Thyroid gland (tissue), 4 donors: ENCODE data around the gene PTPRE. TPM values are rescaled to one million over a fixed set of nuclear protein-coding genes. Genes with fewer than 3 reads are reported as not detected.

Experiments
- DNase-seq, 2 donors: peaks; one replicate each; pipeline ENCODE4 v3.0.0-alpha.2; 2019
- H3K27ac ChIP-seq, 3 donors: fragments of 200-600 bp; sonication (generic); 1 replicate in 2 of 3; 2 replicates in 1 of 3; pipeline ENCODE4 v1.5.1; 2016 to 2019; ENCODE audit warnings: mild to moderate bottlenecking in 1 of 3, moderate library complexity in 1 of 3
- H3K27me3 ChIP-seq: fragments of 200-600 bp; sonication (generic); one replicate; pipeline ENCODE4 v1.5.1; 2019
- H3K36me3 ChIP-seq, 2 donors: fragments of 200-600 bp; sonication (generic); one replicate each; pipeline ENCODE4 v1.5.1; 2016 to 2019
- H3K4me1 ChIP-seq, 2 donors: fragments of 200-600 bp; sonication (generic); one replicate each; pipeline ENCODE4 v1.5.1; 2017 to 2019
- H3K4me3 ChIP-seq, 3 donors: fragments of 200-600 bp; sonication (generic); replicated peaks in 1 of 3; 1 replicate in 2 of 3; 2 replicates in 1 of 3; pipeline ENCODE4 v1.5.1; 2016; ENCODE audit warnings: mild to moderate bottlenecking in 1 of 3
- H3K9me3 ChIP-seq: fragments of 200-600 bp; sonication (generic); one replicate; pipeline ENCODE4 v1.5.1; 2017
- CTCF ChIP-seq, 6 experiments: fragments of 200-600 bp in 3 of 6; fragments of 450-650 bp in 3 of 6; sonication (generic) in 3 of 6; IDR thresholded peaks; one replicate each; pipeline ENCODE4 v1.5.1; 2016 to 2019; ENCODE audit warnings: antibody characterized with exemption in 6 of 6, mild to moderate bottlenecking in 2 of 6, inconsistent platforms in 1 of 6, moderate library complexity in 1 of 6
- POLR2A ChIP-seq, 2 donors: fragments of 450-650 bp; IDR thresholded peaks; one replicate each; pipeline ENCODE4 v1.6.1; 2017; ENCODE audit warnings: antibody characterized with exemption in 2 of 2, mild to moderate bottlenecking in 2 of 2, moderate library complexity in 1 of 2
- WGBS, 2 donors: methylation state at CpG; one replicate each; pipeline ENCODE4 v1.1.5; 2017; 5-methylcytosine and 5-hydroxymethylcytosine counted together
- intact Hi-C: fragments of 100-400 bp; cut with DNase I; formaldehyde crosslinking; loops from one replicate; pipeline ENCODE4 v1.15.1; 2023
- total RNA-seq, 4 donors: library from RNA; depleted of rRNA; stranded (reverse); fragments of >200 nt; gene quantifications; one replicate each; pipeline ENCODE4 v1.2.3, GENCODE V29; 2016

Gene PTPRE
- total RNA-seq, 4 donors from 2014 or later: 16.8 to 25.0 (median 19.4) TPM

DNA sequence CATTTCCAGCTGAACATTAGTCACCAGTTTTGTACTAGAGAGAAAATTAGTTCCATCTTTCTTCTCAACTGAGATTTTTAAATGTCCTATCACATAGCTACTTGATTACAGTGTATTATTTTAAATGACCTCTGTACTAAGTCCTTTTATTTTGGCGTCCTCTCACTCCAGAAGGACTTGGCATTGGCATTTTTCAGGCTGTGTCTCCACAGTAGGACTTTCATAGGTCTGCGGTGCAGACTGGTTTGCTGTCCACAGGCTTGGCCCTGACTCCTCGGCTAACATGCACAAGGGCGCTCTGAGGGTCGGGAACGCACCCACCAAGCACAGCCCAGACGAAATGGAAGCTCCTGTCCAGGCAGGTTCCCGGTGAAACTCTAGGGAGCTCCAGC is 6.5 kb downstream of the PTPRE start:
- intact Hi-C loops: no loop called here
- Histone ChIP-seq H3K4me3 (no peak overlapping the region), H3K9me3 (no peaks in the 10 kb centered on the region), H3K27ac (no peak overlapping the region), H3K4me1 (no peaks in the 10 kb centered on the region), H3K36me3 (no peaks in the 10 kb centered on the region), H3K27me3 (no peaks in the 10 kb centered on the region)
- no peak for TF ChIP-seq CTCF (IDR thresholded peaks at IDR 0.05)
- TF ChIP-seq POLR2A (IDR thresholded peaks at IDR 0.05): no peak
- 92 to 93% methylated on average over 8 of the region's 8 CpGs for WGBS, 2 donors
- no peak for DNase-seq

GRCh38 chr10:127915324-127915723 is 8.4 kb downstream of the PTPRE start:
- WGBS, 2 donors: 79 to 83% methylated on average over 4 of the region's 4 CpGs

GRCh38 chr10:127916826-127917225 is 9.9 kb downstream of the PTPRE start:
- no peak for DNase-seq
- intact Hi-C loops: no loop called here
- Histone ChIP-seq H3K27ac (no peak overlapping the region), H3K4me3 (no peak overlapping the region), H3K4me1 (peaks cover 0 to 24% of the 10 kb centered on the region in 2 donors), H3K9me3 (no peaks in the 10 kb centered on the region), H3K36me3 (no peaks in the 10 kb centered on the region), H3K27me3 (no peaks in the 10 kb centered on the region)
- TF ChIP-seq POLR2A (IDR thresholded peaks at IDR 0.05) (no peak), CTCF (IDR thresholded peaks at IDR 0.05) (no peak)
- 94 to 96% methylated on average over 9 of the region's 9 CpGs for WGBS, 2 donors

More at GRCh38 chr10:127915324-127915723, 8.4 kb downstream of the PTPRE start:
- H3K4me1 ChIP-seq: peaks cover 0 to 12% of the 10 kb centered on the region in 2 donors
- no peak overlapping the region for H3K4me3 ChIP-seq
- no peaks in the 10 kb centered on the region for H3K36me3 ChIP-seq
- no peak for TF ChIP-seq POLR2A (IDR thresholded peaks at IDR 0.05)
- TF ChIP-seq CTCF (IDR thresholded peaks at IDR 0.05): no peak
- H3K27ac ChIP-seq: no peak overlapping the region
- intact Hi-C loops: no loop called here
- no peaks in the 10 kb centered on the region for H3K9me3 ChIP-seq
- DNase-seq: no peak
- no peaks in the 10 kb centered on the region for H3K27me3 ChIP-seq

- no peaks in the 10 kb centered on the region for H3K27me3 ChIP-seq
- DNase-seq: no peak
- no peaks in the 10 kb centered on the region for H3K9me3 ChIP-seq
- TF ChIP-seq POLR2A (IDR thresholded peaks at IDR 0.05): no peak
- H3K36me3 ChIP-seq: no peaks in the 10 kb centered on the region
- WGBS, 2 donors: 88 to 96% methylated on average over 5 of the region's 5 CpGs
- peaks cover 0 to 41% of the 10 kb centered on the region in 2 donors for H3K4me1 ChIP-seq
- intact Hi-C loops: no loop called here
- no peak overlapping the region for H3K27ac ChIP-seq
- H3K4me3 ChIP-seq: no peak overlapping the region
Measured at GRCh38 chr10:127918572-127918971, 11.7 kb downstream of the PTPRE start.

DNA sequence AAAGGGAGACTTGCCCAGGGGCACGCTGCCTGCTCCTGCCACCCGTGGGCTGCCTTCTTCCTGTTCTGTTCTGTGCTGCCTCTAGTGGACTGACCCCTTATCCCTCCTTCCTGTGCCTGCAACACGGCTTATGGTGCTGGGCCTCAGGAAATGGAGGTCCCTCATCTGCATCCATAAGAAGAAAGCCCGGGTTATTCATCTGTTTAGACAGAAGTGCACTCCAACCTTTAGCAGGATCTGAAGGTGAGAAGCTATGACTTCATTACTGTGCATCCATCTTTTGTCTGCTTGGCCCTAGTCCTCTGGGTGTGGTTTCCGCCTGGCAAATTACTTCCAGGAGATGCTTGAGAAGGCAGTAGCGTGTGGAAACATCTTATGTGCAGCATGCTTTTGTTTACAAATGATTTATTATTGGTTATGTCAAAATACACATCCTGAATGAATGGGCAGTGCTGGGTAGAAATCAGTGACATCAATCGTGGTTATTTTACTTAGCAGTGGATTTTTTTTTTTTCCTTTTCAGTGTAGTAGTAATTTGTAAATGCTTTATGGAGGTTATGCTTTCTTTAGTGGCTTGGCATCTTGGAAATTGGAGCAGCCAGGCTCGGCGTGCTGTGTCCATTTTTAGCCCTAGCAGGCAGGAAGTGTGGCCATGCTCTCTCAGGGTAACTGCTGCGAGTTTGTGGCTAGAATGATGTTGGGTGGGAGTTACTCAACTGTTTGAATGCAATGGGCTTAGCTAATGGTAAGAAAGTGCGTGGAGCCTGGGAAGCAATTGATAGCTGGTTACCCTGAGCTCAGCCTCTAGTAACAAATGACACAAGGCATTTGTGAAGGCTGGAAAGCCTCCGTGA is 12.7 kb downstream of the PTPRE start:
- no peak for DNase-seq
- WGBS, 2 donors: 47% methylated on average over 12 of the region's 12 CpGs
- intact Hi-C loops: no loop called here
- H3K9me3 ChIP-seq: no peaks in the 10 kb centered on the region
- TF ChIP-seq CTCF (IDR thresholded peaks at IDR 0.05) (no peak), POLR2A (IDR thresholded peaks at IDR 0.05) (no peak)
- H3K4me3 ChIP-seq: no peak overlapping the region
- H3K36me3 ChIP-seq: no peaks in the 10 kb centered on the region
- H3K4me1 ChIP-seq: peaks cover 0 to 41% of the 10 kb centered on the region in 2 donors
- H3K27ac ChIP-seq: peak overlapping the region in 1 of 3 donors; percentile 49
- no peaks in the 10 kb centered on the region for H3K27me3 ChIP-seq
